Measurements from ENCODE around the gene EIF1AD. TPM values are rescaled to one million over a fixed set of nuclear protein-coding genes. Genes with fewer than 3 reads are reported as not detected.

Gene EIF1AD
- total and polyA plus RNA-seq, 9 of the 15 experiments (the other 6 are each of a cell fraction or from before 2014, with no cell fraction given): 50.1 to 98.8 (median 58.7) TPM

GRCh38 chr11:66012946-66013761 is 11.2 kb upstream of the EIF1AD start (continued):
- TF ChIP-seq UBTF (IDR thresholded peaks at IDR 0.05; ENCODE audit: borderline replicate concordance in 1 of 2, low read depth in 2 of 2, low read length in 2 of 2) (no peak), ZSCAN32 (CRISPR knock-in tag; IDR thresholded peaks at IDR 0.05) (no peak), EGR1 (conservative IDR thresholded peaks at IDR 0.05) (0 out of 2 replicates have a peak, but pooled peaks have one; percentile 15), ETV5 (CRISPR knock-in tag; IDR thresholded peaks at IDR 0.05; ENCODE audit: low read depth) (0 out of 2 replicates have a peak, but pooled peaks have one; percentile 40), MCM5 (IDR thresholded peaks at IDR 0.05; ENCODE audit: low read depth) (no peak), ELF2 (CRISPR knock-in tag; IDR thresholded peaks at IDR 0.05) (no peak), HDAC3 (IDR thresholded peaks at IDR 0.05; ENCODE audit: borderline replicate concordance, partially characterized antibody) (no peak), RBBP5 (IDR thresholded peaks at IDR 0.05; ENCODE audit: borderline replicate concordance, insufficient read depth, low read length, poor library complexity, severe bottlenecking) (peak; percentile 30), CREM (IDR thresholded peaks at IDR 0.05; ENCODE audit: low read depth) (peak; percentile 10; the same call in 1 of the 2 replicates), HDGF (IDR thresholded peaks at IDR 0.05) (no peak), ZNF3 (CRISPR knock-in tag; IDR thresholded peaks at IDR 0.05) (no peak), PREB (CRISPR knock-in tag; IDR thresholded peaks at IDR 0.05) (no peak), REST (IDR thresholded peaks at IDR 0.05; ENCODE audit: borderline replicate concordance) (peak; percentile 94), REST (CRISPR knock-in tag; IDR thresholded peaks at IDR 0.05; ENCODE audit: low read depth) (peak; percentile 90), ESRRA (IDR thresholded peaks at IDR 0.05; ENCODE audit: borderline replicate concordance, low read depth) (0 out of 2 replicates have a peak, but pooled peaks have one; percentile 9)

Measured in K562 (cell line).